SW480 (cell line): ENCODE measurements around the gene GNAQ.
"Not testable (repeated sequence)": the region's sequence is repeated elsewhere in the genome, so short reads cannot be mapped to it uniquely, and the experiment has no call there.

Experiments
- DNase-seq: peaks from one replicate; pipeline ENCODE4 v3.0.0-alpha.2; 2016; ENCODE audit warnings: low spot score

The GNAQ gene

GRCh38 chr9:77731008-77731698 is 300.5 kb downstream of the GNAQ start:
- no peak for DNase-seq

- no peak for DNase-seq
These were observed 302.4 kb downstream of the GNAQ start for GRCh38 chr9:77729177-77729576.

- DNase-seq = no peak
These were observed 304.8 kb downstream of the GNAQ start for GRCh38 chr9:77726814-77727213.

GRCh38 chr9:77726289-77726688 is 305.3 kb downstream of the GNAQ start:
- no peak for DNase-seq

GRCh38 chr9:77725820-77726219 is 305.8 kb downstream of the GNAQ start:
- DNase-seq = no peak

GRCh38 chr9:77725046-77725694 is 306.4 kb downstream of the GNAQ start:
- no peak for DNase-seq

GRCh38 chr9:77721156-77721555 is 310.5 kb downstream of the GNAQ start:
- not testable (repeated sequence) for DNase-seq

- no peak for DNase-seq
These were observed 312.3 kb downstream of the GNAQ start for GRCh38 chr9:77719321-77719720.

GRCh38 chr9:77718298-77718640 is 313.3 kb downstream of the GNAQ start:
- not testable (repeated sequence) for DNase-seq

GRCh38 chr9:77717608-77718297 is 313.9 kb downstream of the GNAQ start:
- not testable (repeated sequence) for DNase-seq

GRCh38 chr9:77714077-77714549 is 317.5 kb downstream of the GNAQ start:
- DNase-seq = no peak

GRCh38 chr9:77712533-77713130 is 319.0 kb downstream of the GNAQ start:
- DNase-seq = no peak

GRCh38 chr9:77710965-77711648 is 320.5 kb downstream of the GNAQ start:
- DNase-seq = no peak

- DNase-seq = no peak
These were observed 321.3 kb downstream of the GNAQ start for GRCh38 chr9:77710316-77710715.

GRCh38 chr9:77708064-77708815 is 323.4 kb downstream of the GNAQ start:
- no peak for DNase-seq

GRCh38 chr9:77707383-77708063 is 324.1 kb downstream of the GNAQ start:
- DNase-seq = peak; percentile 2

- no peak for DNase-seq
These were observed 326.0 kb downstream of the GNAQ start for GRCh38 chr9:77705636-77706035.

- DNase-seq = not testable (repeated sequence)
These were observed 328.9 kb downstream of the GNAQ start for GRCh38 chr9:77702521-77703390.

- DNase-seq = no peak
These were observed 334.2 kb downstream of the GNAQ start for GRCh38 chr9:77697238-77697984.
